Esophagus mucosa (tissue), 1 donor: ENCODE measurements around the gene CLDN5. TPM values are rescaled to one million over a fixed set of nuclear protein-coding genes. Genes with fewer than 3 reads are reported as not detected.
"Not testable (repeated sequence)": the region's sequence is repeated elsewhere in the genome, so short reads cannot be mapped to it uniquely, and the experiment has no call there.

Experiments used
- ATAC-seq: fragments of 200-7000 bp; cut with Tn5 transposase; one replicate; pipeline ENCODE4 v1.9.1; 2020
- total RNA-seq: library from RNA; stranded (reverse); gene quantifications from one replicate; pipeline ENCODE4 v1.2.4, GENCODE V29; 2023
- donor health status: DM: yes; HTN: yes; CAD: no.

CLDN5 gene
- 10.4 TPM for total RNA-seq

- ATAC-seq: peak; percentile 47
Observed at GRCh38 chr22:19524170-19525115, at the start of gene CLDN5. Gene CLDN5, minus strand, starts transcription at chr22:19524410. Its CDS starts 155 bp downstream, at chr22:19524255.

- peak; percentile 79 for ATAC-seq
Observed at GRCh38 chr22:19571995-19572394, 47.8 kb upstream of the CLDN5 start.

- no peak for ATAC-seq
Observed at GRCh38 chr22:19571207-19571795, 47.1 kb upstream of the CLDN5 start.

- no peak for ATAC-seq
Observed at GRCh38 chr22:19569976-19570375, 45.8 kb upstream of the CLDN5 start.

GRCh38 chr22:19569276-19569640 lies 45.0 kb upstream of the CLDN5 start:
- ATAC-seq: no peak

- ATAC-seq: peak; percentile 6
Observed at GRCh38 chr22:19568337-19569275, 44.4 kb upstream of the CLDN5 start.

- no peak for ATAC-seq
Observed at GRCh38 chr22:19567157-19568009, 43.2 kb upstream of the CLDN5 start.

GRCh38 chr22:19566279-19567156 lies 42.3 kb upstream of the CLDN5 start:
- ATAC-seq: no peak

- peak; percentile 90 for ATAC-seq
Observed at GRCh38 chr22:19565382-19566278, 41.4 kb upstream of the CLDN5 start.

GRCh38 chr22:19559956-19560355 lies 35.7 kb upstream of the CLDN5 start:
- ATAC-seq: no peak

GRCh38 chr22:19559324-19559811 lies 35.2 kb upstream of the CLDN5 start:
- peak; percentile 83 for ATAC-seq

GRCh38 chr22:19556963-19557545 lies 32.8 kb upstream of the CLDN5 start:
- ATAC-seq: no peak

- ATAC-seq: no peak
Observed at GRCh38 chr22:19555651-19556050, 31.4 kb upstream of the CLDN5 start.

- peak; percentile 36 for ATAC-seq
Observed at GRCh38 chr22:19554834-19555404, 30.7 kb upstream of the CLDN5 start.

- no peak for ATAC-seq
Observed at GRCh38 chr22:19553201-19553600, 29.0 kb upstream of the CLDN5 start.

GRCh38 chr22:19550382-19550781 lies 26.2 kb upstream of the CLDN5 start:
- no peak for ATAC-seq

GRCh38 chr22:19549428-19549827 lies 25.2 kb upstream of the CLDN5 start:
- ATAC-seq: no peak

- ATAC-seq: no peak
Observed at GRCh38 chr22:19548964-19549363, 24.8 kb upstream of the CLDN5 start.

GRCh38 chr22:19548427-19548826 lies 24.2 kb upstream of the CLDN5 start:
- not testable (repeated sequence) for ATAC-seq
